ENCODE measurements around the gene SLC66A2.

Gene SLC66A2

DNA sequence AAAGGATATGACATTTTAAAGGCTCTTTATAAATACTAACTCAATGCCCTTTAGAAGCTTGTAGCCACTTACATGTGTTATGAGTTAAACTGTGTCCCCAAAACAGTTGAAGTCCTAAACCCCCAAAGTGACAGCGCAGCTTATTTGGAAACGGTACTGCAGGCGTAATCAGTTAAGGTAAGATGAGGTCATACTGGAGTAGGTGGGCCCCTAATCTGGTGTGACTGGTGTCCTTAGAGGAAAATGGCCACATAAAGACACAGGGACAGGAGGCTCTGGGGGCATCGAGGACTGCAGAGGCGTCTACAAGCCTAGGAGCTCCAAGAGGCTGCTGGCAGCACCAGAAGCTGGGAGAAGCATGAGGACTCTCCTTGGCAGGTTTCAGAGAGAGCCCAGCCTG lies 28.4 kb upstream of the SLC66A2 start:
- Mint-ChIP-seq H3K4me3 (no peak overlapping the region), H3K27ac (no peak overlapping the region), H3K36me3 (ENCODE audit: low read depth) (peaks cover 35% of the 10 kb centered on the region), H3K27me3 (ENCODE audit: low read depth) (no peaks in the 10 kb centered on the region), H3K4me1 (ENCODE audit: low read depth) (peaks cover 22% of the 10 kb centered on the region), H3K9me3 (no peaks in the 10 kb centered on the region)
- DNase-seq (ENCODE audit: low spot score): no peak

DNA sequence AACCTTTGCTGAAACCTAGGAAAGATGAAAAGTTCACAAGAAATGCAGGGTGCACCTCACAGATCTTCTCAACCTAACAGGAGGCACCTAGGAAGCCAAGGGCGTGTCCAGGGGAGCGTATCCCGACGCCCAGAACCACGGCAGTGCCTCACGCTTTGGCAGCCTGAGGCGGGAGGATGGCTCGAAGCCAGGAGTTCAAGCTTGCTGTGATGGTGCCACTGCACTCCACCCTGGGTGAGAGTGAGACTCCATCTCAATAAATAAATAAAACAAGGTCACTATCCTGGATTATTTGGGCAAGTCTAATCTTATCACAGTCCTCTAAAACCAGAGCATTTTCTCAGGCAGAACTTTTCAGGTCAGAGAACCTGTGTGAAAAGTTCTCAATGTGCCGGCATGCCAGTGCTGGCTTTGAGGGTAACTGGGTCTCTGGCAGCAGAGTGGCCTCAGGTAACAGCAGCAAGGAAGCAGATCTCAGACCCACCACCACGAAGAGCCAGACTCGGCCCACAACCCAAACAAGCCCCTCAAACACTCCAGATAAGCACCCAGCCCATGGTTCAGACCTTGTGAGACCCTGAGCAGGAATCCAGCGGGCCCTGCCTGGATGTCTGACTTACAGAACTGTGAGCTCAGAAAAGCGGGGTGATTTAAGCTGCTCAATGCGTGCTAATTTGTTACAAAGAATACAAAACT lies 24.7 kb upstream of the SLC66A2 start:
- no peak overlapping the region for H3K27ac Mint-ChIP-seq
- H3K36me3 Mint-ChIP-seq (ENCODE audit: low read depth): peaks cover 51% of the 10 kb centered on the region
- no peaks in the 10 kb centered on the region for H3K9me3 Mint-ChIP-seq
- DNase-seq (ENCODE audit: low spot score): no peak
- no peaks in the 10 kb centered on the region for H3K27me3 Mint-ChIP-seq (ENCODE audit: low read depth)
- peaks cover 1% of the 10 kb centered on the region for H3K4me1 Mint-ChIP-seq (ENCODE audit: low read depth)
- no peak overlapping the region for H3K4me3 Mint-ChIP-seq

DNA sequence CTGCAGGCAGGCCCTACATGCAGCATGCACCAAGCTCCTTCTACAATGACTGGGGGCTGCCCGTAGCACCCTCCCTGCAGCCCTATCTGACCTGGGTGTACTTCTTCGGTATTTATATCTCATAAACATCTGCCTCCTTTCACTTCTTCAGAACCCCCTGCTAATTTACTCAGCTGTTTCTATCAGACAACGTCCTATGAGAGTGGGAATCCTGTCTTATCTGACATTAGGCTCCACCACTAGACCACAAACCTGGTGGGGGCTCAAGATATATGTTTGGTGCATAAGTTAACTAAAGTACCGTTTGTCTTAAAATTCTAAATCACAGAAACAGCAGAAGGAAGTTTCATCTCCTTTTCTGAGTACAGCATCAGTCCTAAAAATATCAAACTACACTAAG lies 23.6 kb upstream of the SLC66A2 start:
- no peak overlapping the region for H3K4me3 Mint-ChIP-seq
- peaks cover 55% of the 10 kb centered on the region for H3K36me3 Mint-ChIP-seq (ENCODE audit: low read depth)
- no peak for DNase-seq (ENCODE audit: low spot score)
- no peaks in the 10 kb centered on the region for H3K9me3 Mint-ChIP-seq
- no peaks in the 10 kb centered on the region for H3K27me3 Mint-ChIP-seq (ENCODE audit: low read depth)
- no peak overlapping the region for H3K27ac Mint-ChIP-seq
- peaks cover 1% of the 10 kb centered on the region for H3K4me1 Mint-ChIP-seq (ENCODE audit: low read depth)

DNA sequence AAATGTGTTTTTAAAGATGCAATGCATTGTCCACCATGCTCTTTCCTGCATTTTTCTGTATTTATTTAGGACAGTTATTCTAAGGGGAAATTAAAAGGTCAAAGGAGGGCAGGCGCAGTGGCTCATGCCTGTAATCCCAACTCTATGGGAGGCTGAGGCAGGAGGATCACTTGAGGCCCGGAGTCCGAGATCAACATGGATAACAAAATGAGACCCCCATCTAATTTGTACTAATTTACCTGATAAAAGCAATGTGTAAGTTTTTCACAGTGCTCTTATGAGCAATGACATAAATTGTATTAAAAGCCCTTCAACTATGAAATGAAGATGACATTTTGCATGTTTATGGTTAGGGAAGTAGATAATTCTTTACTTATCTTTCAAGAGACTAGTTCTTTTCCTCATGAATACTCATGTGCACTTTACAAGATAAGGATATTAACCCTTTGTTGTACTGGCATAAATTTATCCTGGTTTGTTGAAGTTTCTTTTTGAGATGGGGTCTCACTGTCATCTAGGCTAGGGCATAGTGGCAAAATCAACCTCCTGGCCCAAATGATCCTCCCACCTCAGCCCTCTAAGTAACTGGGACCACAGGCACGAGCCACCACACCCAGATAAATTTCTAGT lies 22.7 kb upstream of the SLC66A2 start:
- H3K4me1 Mint-ChIP-seq (ENCODE audit: low read depth): peaks cover 4% of the 10 kb centered on the region
- H3K9me3 Mint-ChIP-seq: no peaks in the 10 kb centered on the region
- no peak for DNase-seq (ENCODE audit: low spot score)
- peaks cover 51% of the 10 kb centered on the region for H3K36me3 Mint-ChIP-seq (ENCODE audit: low read depth)
- no peak overlapping the region for H3K27ac Mint-ChIP-seq
- H3K4me3 Mint-ChIP-seq: no peak overlapping the region
- no peaks in the 10 kb centered on the region for H3K27me3 Mint-ChIP-seq (ENCODE audit: low read depth)

DNA sequence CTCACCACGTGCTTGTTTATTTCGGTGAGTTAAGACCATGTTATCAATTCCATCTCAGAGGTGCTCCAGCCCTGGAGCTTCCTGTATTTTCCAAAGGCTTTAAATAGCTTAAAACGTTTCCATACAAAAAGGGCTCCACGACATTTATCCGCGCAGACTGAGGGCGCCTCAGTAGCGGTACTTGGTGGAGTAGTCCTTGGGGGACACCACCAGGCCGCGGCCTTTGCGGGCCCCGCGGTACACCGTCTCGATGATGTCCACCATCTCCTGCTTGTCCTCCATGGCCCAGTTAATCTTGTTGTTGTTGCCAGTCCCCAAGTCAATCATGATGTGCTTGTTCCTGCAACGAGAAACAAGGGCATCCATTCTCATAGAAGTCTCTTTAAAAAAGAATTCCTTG lies 22.1 kb upstream of the SLC66A2 start:
- Mint-ChIP-seq H3K9me3 (no peaks in the 10 kb centered on the region), H3K36me3 (ENCODE audit: low read depth) (peaks cover 50% of the 10 kb centered on the region), H3K27me3 (ENCODE audit: low read depth) (no peaks in the 10 kb centered on the region), H3K4me3 (no peak overlapping the region), H3K4me1 (ENCODE audit: low read depth) (peaks cover 4% of the 10 kb centered on the region), H3K27ac (no peak overlapping the region)
- DNase-seq (ENCODE audit: low spot score): no peak

DNA sequence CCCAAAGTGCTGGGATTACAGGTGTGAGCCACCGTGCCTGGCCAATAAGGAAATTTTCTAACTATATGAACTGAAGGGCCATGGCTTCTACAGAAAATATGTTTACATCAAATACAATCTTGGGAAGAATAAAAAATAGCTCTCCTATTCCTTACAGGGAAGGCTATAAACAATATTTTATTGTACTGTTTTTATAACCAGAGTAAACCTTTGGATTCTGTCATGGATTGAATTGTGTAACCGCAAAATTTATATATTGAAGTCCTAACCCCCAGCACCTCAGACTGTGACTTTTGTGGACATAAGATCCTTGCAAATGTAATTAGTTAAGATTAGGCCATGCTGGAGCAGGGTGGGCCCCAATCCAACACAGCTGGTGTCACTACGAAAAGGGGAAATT lies 21.3 kb upstream of the SLC66A2 start:
- DNase-seq (ENCODE audit: low spot score): no peak
- Mint-ChIP-seq H3K27me3 (ENCODE audit: low read depth) (no peaks in the 10 kb centered on the region), H3K27ac (no peak overlapping the region), H3K4me3 (no peak overlapping the region), H3K9me3 (no peaks in the 10 kb centered on the region), H3K36me3 (ENCODE audit: low read depth) (peaks cover 46% of the 10 kb centered on the region), H3K4me1 (ENCODE audit: low read depth) (peaks cover 4% of the 10 kb centered on the region)

DNA sequence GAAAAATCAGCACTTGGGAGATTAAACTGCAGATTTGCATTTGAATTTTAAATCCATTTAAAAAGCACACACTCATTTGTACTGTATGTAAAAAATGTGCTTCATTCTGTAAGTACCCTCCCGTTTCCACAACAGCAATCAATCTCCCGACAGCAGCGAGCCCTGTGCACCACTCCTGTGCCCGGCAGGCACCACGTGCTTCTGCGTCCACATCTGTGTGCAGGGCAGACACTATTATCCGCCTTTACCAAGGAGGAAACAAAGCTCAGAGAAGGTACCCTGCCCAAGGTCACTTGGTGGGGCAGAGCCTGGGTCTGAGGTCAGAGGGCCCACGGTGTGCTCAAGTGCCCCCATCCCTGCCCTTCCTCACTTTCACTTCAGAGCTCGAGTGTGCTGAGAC lies 20.5 kb upstream of the SLC66A2 start:
- Mint-ChIP-seq H3K27me3 (ENCODE audit: low read depth) (no peaks in the 10 kb centered on the region), H3K4me1 (ENCODE audit: low read depth) (peaks cover 4% of the 10 kb centered on the region), H3K9me3 (no peaks in the 10 kb centered on the region), H3K36me3 (ENCODE audit: low read depth) (peaks cover 46% of the 10 kb centered on the region), H3K4me3 (no peak overlapping the region), H3K27ac (no peak overlapping the region)
- no peak for DNase-seq (ENCODE audit: low spot score)

DNA sequence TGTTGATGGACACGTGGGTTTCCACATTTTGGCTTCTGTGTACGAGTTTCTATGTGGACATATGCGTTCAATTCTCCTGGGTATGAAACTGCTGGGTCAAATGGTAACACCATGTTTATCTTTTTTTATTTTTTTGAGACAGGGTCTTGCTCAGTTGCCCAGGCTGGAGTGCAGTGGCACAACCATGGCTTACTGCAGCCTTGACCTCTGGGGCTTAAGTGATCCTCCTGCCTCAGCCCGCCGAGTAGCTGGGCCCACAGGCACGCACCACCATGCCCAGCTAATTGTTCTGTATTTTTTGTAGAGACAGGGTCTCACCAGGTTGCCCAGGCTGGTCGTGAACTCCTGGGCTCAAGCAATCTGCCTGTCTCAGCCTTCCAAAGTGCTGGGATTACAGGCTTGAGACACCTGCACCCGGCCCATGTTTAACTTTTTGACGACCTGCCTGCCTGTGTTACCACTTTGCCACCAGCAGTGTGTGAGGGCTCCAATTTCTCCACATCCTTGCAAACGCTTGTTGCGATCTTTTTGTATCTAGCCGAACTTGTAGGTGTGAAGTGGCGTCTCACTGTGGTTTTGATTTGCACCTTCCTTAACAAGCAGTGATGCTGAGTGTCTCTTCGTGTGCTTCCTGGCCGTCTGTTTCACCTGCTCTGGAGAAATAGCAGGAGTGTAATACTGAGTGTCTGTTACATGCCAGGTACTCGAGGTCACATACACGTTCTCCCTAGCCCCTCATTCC lies 19.9 kb upstream of the SLC66A2 start:
- DNase-seq (ENCODE audit: low spot score): no peak
- peaks cover 4% of the 10 kb centered on the region for H3K4me1 Mint-ChIP-seq (ENCODE audit: low read depth)
- no peak overlapping the region for H3K27ac Mint-ChIP-seq
- peaks cover 46% of the 10 kb centered on the region for H3K36me3 Mint-ChIP-seq (ENCODE audit: low read depth)
- no peaks in the 10 kb centered on the region for H3K9me3 Mint-ChIP-seq
- H3K4me3 Mint-ChIP-seq: no peak overlapping the region
- H3K27me3 Mint-ChIP-seq (ENCODE audit: low read depth): no peaks in the 10 kb centered on the region

DNA sequence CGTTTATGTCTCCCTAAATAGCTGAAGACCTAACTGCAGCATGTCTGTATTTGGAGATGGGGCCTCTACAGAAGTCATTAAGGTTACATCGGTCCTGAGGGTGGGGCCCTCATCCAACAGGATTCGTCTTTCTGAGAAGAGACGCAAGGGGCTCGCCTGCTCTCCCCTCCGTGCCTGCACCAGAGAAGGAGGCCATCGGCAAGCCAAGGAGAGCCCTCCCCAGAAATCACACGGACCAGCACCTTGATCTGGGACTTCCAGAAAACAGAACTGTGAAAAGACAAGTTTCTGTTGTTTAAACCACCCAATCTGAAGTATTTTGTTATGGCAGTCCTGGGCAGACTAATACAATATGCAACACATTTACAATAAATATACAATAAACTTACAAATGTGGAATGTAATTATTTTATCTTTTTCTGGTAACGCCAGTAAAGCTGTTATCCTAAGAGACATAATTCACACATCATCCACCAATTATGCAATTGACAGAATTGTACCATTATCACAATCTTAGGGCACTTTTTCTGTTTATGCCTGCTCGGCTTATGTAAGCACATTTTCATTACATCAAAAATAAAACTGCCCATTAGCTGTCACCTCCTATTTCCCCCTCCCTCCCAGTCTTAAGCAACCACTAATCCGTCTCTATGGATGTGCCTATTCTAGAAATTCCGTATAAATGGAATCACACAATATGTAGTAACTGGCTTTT lies 19.1 kb upstream of the SLC66A2 start:
- Mint-ChIP-seq H3K27me3 (ENCODE audit: low read depth) (no peaks in the 10 kb centered on the region), H3K4me3 (no peak overlapping the region), H3K9me3 (no peaks in the 10 kb centered on the region), H3K27ac (no peak overlapping the region), H3K36me3 (ENCODE audit: low read depth) (peaks cover 43% of the 10 kb centered on the region), H3K4me1 (ENCODE audit: low read depth) (peaks cover 5% of the 10 kb centered on the region)
- DNase-seq (ENCODE audit: low spot score): no peak

DNA sequence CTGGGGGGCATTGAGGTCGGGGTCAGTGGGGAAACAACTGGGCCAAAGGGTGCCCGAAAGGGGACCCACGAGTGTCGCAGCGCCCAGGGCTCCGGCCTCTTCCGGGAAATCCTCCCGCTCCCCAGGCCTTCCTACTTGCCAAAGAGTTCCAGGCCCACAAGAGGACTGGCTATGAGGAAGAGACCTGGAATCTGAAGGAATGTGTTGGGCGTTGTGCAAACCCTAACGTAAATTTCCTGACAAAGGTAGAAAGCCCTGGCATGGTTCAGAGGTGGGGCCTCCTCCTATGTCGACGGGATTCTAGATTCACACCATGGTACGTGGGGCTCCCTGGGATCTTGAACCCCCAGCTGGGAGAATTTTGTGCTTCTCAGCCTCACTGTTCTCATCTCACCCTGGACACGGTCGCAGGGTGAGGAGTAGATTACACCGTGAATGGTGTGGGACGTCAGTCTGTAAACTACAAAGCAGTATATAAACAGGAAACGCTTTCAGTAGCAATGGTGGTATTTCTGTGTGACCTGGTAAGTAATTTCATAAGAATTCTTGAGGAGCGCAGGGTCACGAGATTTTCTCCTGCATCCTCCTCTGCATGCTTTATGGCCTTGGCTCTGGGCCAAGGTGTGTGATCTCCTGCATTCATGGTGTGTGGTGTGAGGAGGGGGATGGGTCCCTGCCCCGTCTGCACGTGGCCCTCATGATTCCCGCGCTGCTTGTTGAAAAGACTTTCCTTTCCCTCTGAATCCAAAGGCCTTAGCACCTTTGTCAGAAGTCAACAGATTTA lies 13.9 kb upstream of the SLC66A2 start:
- Mint-ChIP-seq H3K27me3 (ENCODE audit: low read depth) (peaks cover 3% of the 10 kb centered on the region), H3K9me3 (no peaks in the 10 kb centered on the region), H3K4me1 (ENCODE audit: low read depth) (peaks cover 29% of the 10 kb centered on the region), H3K4me3 (peak overlapping the region; percentile 85), H3K27ac (peak overlapping the region; percentile 81), H3K36me3 (ENCODE audit: low read depth) (peaks cover 8% of the 10 kb centered on the region)
- DNase-seq (ENCODE audit: low spot score): no peak

DNA sequence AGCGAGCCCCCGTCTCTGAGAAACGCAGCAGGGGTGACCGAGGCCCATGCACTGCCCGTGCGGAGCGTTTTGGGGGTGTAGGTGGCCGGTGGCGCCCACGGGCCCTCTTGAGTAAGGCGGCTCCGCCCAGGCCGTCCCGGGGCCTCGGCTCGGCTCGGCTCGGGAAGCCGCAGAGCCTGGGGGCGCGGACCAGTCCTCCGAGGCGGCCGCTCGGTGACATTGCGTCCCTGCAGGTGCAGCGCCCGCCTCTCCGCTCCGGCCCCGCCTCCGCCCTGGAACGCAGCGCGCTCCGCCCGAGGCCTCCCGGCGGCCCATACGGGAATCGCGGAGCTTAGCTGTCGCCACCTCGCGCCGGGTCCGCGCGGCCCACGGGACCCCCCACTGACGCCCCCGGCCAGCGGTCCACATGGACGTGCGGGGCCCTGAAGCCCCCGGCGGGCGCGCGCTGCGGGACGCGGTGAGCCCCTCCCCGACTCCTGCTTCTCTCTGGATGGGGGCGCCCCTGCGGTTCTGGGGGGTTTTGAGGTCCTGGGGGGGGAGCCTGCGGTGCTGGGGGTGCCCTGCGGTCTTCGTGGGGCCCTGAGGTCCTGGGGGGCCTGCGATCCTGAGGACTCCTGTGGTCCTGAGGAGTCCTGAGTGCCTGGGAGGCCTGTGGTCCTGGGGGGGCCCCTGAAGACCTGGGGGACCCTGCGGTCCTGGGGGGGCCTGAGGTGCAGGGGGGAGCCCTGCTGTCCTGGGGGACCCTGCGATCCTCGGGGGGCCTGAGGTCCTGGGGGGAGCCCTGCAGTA lies 13.1 kb upstream of the SLC66A2 start, which contains the start of gene HSBP1L1:
Gene HSBP1L1, plus strand, starts transcription at position 314 of the 789 bp plus-strand sequence. Its CDS starts 93 bp downstream, at position 407.
- peak; percentile 69 for DNase-seq (ENCODE audit: low spot score)
- H3K27me3 Mint-ChIP-seq (ENCODE audit: low read depth): peaks cover 3% of the 10 kb centered on the region
- H3K36me3 Mint-ChIP-seq (ENCODE audit: low read depth): peaks cover 5% of the 10 kb centered on the region
- peak within 1 kb of the TSS; percentile 85 for H3K4me3 Mint-ChIP-seq
- H3K9me3 Mint-ChIP-seq: no peaks in the 10 kb centered on the region
- peak within 1 kb of the TSS; percentile 81 for H3K27ac Mint-ChIP-seq
- H3K4me1 Mint-ChIP-seq (ENCODE audit: low read depth): peaks cover 31% of the 10 kb centered on the region

DNA sequence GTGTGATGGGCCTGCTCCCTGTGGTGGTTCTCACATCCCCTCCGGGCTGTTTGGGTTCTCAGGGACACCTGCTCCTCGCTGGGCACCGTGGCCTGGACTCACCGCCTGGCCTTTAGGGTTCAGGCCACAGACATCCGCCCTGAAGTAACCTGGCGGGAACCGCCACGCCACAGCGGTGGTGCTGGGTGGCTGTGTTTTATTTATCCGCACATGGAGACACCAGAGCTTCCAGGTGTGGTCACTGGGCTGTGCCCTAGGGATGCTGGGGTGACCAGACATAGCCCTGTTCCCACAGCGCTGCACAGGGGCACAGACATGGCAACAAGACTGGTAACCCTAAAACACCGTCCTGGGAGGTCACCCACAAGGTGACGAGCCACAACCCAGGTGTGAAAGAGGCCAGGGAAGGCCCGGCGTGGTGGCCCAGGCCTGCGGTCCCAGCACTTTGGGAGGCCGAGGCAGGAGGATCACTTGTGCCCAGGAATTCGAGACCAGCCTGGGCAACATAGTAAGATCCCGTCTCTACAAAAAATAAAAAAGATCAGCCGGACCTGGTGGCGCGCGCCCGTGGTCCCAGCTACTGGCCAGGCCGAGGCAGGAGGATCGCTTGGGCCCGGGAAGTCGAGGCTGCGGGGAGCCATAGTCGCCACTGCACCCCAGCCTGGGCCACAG lies 12.3 kb upstream of the SLC66A2 start:
- Mint-ChIP-seq H3K36me3 (ENCODE audit: low read depth) (peaks cover 4% of the 10 kb centered on the region), H3K4me1 (ENCODE audit: low read depth) (peaks cover 30% of the 10 kb centered on the region), H3K27ac (peak overlapping the region; percentile 55), H3K27me3 (ENCODE audit: low read depth) (peaks cover 3% of the 10 kb centered on the region), H3K4me3 (peak overlapping the region; percentile 64), H3K9me3 (no peaks in the 10 kb centered on the region)
- no peak for DNase-seq (ENCODE audit: low spot score)

All from T-helper 2 cell treated with Interferon-gamma antibody and Interleukin-4, amounts not matched to agents 5 μg/mL and 100 μg/mL, for 36 hours (primary cell).